Tibial artery (tissue), 4 donors: ENCODE measurements around the gene AP3B1.

Experiments
- DNase-seq, 2 donors: peaks; one replicate each; pipeline ENCODE4 v3.0.0-alpha.2; 2019
- H3K27ac ChIP-seq, 2 donors: fragments of 200-600 bp; sonication (generic) in 1 of 2; 1 replicate in 1 of 2; 2 replicates in 1 of 2; pipeline ENCODE4 v1.5.1; 2018 to 2019; ENCODE audit warnings: mild to moderate bottlenecking in 1 of 2
- H3K27me3 ChIP-seq, 2 donors: fragments of 200-600 bp; sonication (generic) in 1 of 2; one replicate each; pipeline versions ENCODE4 v1.5.1 to v1.6.0; 2016 to 2019
- H3K36me3 ChIP-seq, 3 donors: fragments of 200-600 bp; sonication (generic) in 2 of 3; one replicate each; pipeline ENCODE4 v1.5.1; 2016 to 2019; ENCODE audit warnings: mild to moderate bottlenecking in 2 of 3
- H3K4me1 ChIP-seq, 4 donors: fragments of 200-600 bp; sonication (generic) in 2 of 4; 1 replicate in 3 of 4; 2 replicates in 1 of 4; pipeline ENCODE4 v1.5.1; 2016 to 2019
- H3K4me3 ChIP-seq, 2 donors: fragments of 200-600 bp; sonication (generic) in 1 of 2; 1 replicate in 1 of 2; 2 replicates in 1 of 2; pipeline ENCODE4 v1.5.1; 2018 to 2019; ENCODE audit warnings: mild to moderate bottlenecking in 2 of 2
- H3K9me3 ChIP-seq, 3 donors: fragments of 200-600 bp; sonication (generic) in 1 of 3; one replicate each; pipeline ENCODE4 v1.5.1; 2016 to 2019
- intact Hi-C: fragments of 100-400 bp; cut with DNase I; formaldehyde crosslinking; loops from one replicate; pipeline ENCODE4 v1.15.0; 2023; ENCODE audit warnings: low total_unique reads
- TF ChIP-seq, protein P1 (sequence below), 2 experiments: fragments of 200-600 bp in 1 of 2; fragments of 450-650 bp in 1 of 2; IDR thresholded peaks; one replicate each; pipeline ENCODE4 v1.5.1; 2017 to 2019; ENCODE audit warnings: antibody characterized with exemption in 2 of 2, mild to moderate bottlenecking in 1 of 2, moderate library complexity in 1 of 2

AP3B1 gene

DNA sequence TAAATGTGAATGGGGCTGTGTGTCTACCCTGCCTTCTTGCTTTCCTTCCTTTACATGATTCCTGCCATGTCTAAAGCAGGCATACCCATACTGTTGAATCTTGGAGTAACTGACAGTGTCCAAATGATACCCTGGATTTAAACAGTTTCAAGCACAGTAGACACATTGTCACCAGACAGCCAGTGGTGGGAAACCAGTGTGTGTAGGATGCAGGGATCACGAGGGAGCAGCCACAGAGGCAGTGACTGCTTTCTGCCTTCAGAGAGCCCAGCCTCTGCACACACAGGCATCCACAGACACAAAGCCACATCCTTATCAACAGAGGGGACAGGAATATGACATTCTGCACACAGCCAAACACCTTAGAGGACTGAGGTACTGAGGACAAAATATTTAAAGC lies 334.2 kb downstream of the AP3B1 start:
- Histone ChIP-seq H3K9me3 (no peaks in the 10 kb centered on the region), H3K36me3 (no peaks in the 10 kb centered on the region), H3K27ac (no peak overlapping the region), H3K4me1 (peaks cover 0 to 6% (median 0%) of the 10 kb centered on the region in 4 donors), H3K4me3 (no peak overlapping the region), H3K27me3 (peaks cover 0 to 28% of the 10 kb centered on the region in 2 donors)
- no peak for DNase-seq
- TF ChIP-seq, protein P1, sequence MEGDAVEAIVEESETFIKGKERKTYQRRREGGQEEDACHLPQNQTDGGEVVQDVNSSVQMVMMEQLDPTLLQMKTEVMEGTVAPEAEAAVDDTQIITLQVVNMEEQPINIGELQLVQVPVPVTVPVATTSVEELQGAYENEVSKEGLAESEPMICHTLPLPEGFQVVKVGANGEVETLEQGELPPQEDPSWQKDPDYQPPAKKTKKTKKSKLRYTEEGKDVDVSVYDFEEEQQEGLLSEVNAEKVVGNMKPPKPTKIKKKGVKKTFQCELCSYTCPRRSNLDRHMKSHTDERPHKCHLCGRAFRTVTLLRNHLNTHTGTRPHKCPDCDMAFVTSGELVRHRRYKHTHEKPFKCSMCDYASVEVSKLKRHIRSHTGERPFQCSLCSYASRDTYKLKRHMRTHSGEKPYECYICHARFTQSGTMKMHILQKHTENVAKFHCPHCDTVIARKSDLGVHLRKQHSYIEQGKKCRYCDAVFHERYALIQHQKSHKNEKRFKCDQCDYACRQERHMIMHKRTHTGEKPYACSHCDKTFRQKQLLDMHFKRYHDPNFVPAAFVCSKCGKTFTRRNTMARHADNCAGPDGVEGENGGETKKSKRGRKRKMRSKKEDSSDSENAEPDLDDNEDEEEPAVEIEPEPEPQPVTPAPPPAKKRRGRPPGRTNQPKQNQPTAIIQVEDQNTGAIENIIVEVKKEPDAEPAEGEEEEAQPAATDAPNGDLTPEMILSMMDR (IDR thresholded peaks at IDR 0.05) = no peak
- intact Hi-C loops = no loop called here

DNA sequence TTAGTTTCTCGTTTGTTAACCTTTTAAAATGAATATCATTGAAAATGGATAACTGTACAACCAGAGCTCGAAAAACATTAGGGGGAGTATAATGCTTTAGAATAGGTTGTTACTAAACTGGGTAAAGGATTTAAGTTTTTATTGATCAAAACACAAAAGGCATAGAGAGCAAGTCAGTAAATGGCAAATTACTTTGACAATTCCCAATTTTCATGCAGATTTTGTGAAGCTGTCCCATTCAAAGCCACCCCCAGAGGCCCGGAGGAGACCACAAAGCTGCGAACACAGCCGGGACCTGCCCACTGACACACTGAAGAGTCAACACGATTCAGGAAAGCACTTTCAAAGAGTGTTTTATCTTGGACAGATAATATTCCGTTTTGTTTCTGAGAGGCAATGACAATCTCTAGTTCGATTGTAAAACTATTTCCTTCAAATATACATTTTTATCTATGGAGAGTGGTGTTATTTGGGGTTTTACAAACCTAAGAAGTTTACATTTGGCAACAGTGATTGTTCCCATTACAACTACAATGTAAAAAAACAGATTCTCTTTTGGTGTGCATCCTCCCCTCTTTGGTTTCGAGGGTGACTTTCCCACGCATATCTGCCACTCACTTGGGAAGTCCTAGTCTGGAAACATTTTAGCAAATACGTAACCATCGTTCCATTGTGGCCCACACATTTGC lies 335.7 kb downstream of the AP3B1 start:
- no peak overlapping the region for H3K4me3 ChIP-seq
- no peaks in the 10 kb centered on the region for H3K36me3 ChIP-seq
- peaks cover 0 to 28% of the 10 kb centered on the region in 2 donors for H3K27me3 ChIP-seq
- peaks cover 0 to 13% (median 0%) of the 10 kb centered on the region in 4 donors for H3K4me1 ChIP-seq
- TF ChIP-seq, protein P1 (IDR thresholded peaks at IDR 0.05) = no peak
- intact Hi-C loops = no loop called here
- no peak for DNase-seq
- H3K9me3 ChIP-seq = no peaks in the 10 kb centered on the region
- no peak overlapping the region for H3K27ac ChIP-seq

DNA sequence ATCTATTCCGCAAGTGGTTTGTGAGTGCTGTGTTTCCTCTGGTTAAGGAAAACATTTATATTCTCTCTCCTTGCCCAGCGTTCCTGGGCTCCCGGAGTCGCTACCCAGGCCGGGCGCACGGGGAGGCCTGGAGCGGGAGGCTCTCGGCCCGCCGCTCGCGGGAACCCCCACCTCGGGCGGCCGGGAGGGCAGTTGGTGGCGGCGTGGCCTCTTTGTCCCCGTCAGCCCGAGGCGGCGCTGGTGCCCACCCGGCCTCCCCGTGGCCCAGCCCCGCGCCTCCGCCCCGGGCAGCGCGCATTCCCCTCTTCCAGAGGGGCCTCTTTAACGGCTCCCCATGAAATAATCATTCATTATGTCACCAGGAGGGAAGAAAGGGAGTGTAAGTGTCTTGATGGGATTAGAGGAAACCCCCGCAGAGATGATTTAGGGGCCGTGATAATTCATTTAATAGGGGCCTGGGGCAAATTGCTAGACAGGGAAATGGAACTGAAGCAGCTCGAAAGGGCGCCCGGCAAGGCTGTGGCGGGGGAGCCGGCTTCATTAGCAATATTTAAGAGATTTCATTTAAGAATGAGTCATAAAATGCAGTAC lies 336.5 kb downstream of the AP3B1 start:
- TF ChIP-seq, protein P1 (IDR thresholded peaks at IDR 0.05) = no peak
- Histone ChIP-seq H3K27ac (no peak overlapping the region), H3K9me3 (no peaks in the 10 kb centered on the region), H3K4me3 (no peak overlapping the region), H3K27me3 (peaks cover 0 to 24% of the 10 kb centered on the region in 2 donors), H3K4me1 (peaks cover 0 to 13% (median 0%) of the 10 kb centered on the region in 4 donors), H3K36me3 (no peaks in the 10 kb centered on the region)
- intact Hi-C loops = no loop called here
- DNase-seq = no peak

DNA sequence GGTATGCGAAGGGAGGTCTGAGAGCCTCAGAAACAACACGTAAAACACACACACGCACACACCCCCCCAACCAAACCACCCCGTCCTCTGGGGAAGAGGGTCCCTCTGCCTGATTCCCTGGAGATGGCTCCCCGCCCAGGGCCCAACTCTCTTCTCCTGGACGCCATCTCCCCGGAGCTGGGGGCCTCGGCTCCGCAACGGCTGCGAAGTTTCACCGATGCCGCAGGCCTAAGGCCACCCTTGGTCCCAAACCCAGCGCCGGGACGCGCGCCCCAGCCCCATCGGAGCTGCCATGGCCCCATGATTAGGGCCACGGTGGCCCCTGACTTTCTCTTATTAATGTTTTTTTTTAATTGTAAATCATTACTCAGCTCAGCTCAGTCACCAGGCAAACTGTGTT lies 337.0 kb downstream of the AP3B1 start:
- DNase-seq = no peak
- Histone ChIP-seq H3K27me3 (peaks cover 0 to 21% of the 10 kb centered on the region in 2 donors), H3K9me3 (no peaks in the 10 kb centered on the region), H3K4me3 (no peak overlapping the region), H3K4me1 (peaks cover 0 to 13% (median 0%) of the 10 kb centered on the region in 4 donors), H3K36me3 (no peaks in the 10 kb centered on the region), H3K27ac (no peak overlapping the region)
- intact Hi-C loops = no loop called here
- TF ChIP-seq, protein P1 (IDR thresholded peaks at IDR 0.05) = no peak

DNA sequence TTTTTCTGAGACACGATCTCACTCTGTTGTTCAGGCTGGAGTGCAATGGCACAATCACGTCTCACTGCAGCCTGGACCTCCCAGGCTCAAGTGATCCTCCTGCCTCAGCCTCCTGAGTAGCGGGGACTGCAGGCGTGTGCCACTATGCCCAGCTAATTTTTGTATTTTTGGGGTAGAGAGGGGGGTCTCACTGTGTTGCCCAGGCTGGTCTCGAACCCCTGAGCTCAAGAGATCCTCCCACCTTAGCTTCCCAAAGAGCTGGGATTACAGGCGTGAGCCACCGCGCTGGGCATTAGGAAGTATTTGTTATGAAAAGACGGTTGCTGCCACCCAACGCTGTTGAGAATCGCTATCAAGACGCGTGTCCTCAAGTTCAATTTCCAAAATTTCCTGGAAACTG lies 337.4 kb downstream of the AP3B1 start:
- no peak for DNase-seq
- TF ChIP-seq, protein P1 (IDR thresholded peaks at IDR 0.05) = no peak
- no peaks in the 10 kb centered on the region for H3K36me3 ChIP-seq
- no peaks in the 10 kb centered on the region for H3K9me3 ChIP-seq
- no peak overlapping the region for H3K27ac ChIP-seq
- H3K4me1 ChIP-seq = peaks cover 0 to 13% (median 0%) of the 10 kb centered on the region in 4 donors
- peaks cover 0 to 21% of the 10 kb centered on the region in 2 donors for H3K27me3 ChIP-seq
- intact Hi-C loops = no loop called here
- no peak overlapping the region for H3K4me3 ChIP-seq
